HUDEP-2 (cell line): ENCODE data around the gene EEF2KMT.

Experiments used
- DNase-seq, 76 experiments: peaks; one replicate each; lab custom pipeline; 2025; ENCODE audit not compliant: unreplicated experiment in 76 of 76; lab: John Stamatoyannopoulos, UW

The EEF2KMT gene

DNA sequence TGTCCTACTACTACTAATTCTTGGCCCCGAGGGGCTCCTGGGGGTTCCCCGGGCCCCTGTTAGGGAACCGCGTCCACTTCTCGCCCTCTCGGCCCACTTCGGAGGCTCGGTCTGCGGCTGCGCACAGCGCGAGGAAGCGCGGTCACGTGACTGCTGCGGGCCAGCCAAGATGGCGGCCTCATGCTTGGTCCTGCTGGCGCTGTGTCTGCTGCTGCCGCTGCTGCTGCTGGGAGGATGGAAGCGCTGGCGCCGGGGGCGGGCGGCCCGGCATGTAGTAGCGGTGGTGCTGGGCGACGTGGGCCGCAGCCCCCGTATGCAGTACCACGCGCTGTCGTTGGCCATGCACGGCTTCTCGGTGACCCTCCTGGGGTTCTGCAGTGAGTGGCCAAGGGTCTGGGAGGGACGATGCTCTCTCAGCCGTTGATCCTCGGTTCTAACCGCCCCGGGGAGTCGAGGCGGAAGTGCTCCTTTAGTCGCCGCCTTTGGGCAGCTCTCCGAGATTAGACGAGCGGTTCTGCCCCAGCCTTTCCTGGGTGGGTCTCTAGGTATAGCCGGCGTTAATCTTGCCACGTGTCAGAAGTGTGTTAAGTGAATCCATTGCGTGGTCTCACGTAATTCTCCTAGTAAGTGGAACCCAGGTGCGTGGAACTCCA, 25.8 kb downstream of the EEF2KMT start, which contains the start of gene ALG1:
ALG1 (plus strand) TSS at position 163 of the 653 bp plus-strand sequence; CDS start at position 170, 7 bp downstream.
- peak in 73 of 76 experiments; percentile 31 to 87 (median 76) for DNase-seq

GRCh38 chr16:5071341-5071680, 26.3 kb downstream of the EEF2KMT start:
- no peak for DNase-seq

- DNase-seq, result no peak
Measured at GRCh38 chr16:5070431-5071186, 27.0 kb downstream of the EEF2KMT start.

DNA sequence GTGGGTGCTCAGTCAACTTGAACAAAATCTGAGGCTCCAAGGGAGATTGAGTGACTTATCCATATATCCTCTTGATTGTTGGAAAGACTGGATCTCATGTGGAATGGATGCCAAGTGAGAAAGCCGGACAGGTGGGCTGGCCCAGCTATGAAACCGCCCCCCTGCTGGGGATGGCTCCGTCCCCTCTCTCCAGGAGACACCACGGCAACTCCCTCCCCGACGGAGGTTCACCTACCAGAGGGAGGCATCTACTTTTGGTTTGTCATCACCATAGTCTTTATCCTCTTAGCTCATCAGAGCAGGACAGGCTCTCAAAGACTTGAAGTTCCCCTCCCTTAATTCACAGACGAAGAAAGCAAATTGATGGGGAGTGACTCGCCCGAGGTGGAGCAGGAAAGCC, 27.7 kb downstream of the EEF2KMT start:
- DNase-seq, result no peak

DNA sequence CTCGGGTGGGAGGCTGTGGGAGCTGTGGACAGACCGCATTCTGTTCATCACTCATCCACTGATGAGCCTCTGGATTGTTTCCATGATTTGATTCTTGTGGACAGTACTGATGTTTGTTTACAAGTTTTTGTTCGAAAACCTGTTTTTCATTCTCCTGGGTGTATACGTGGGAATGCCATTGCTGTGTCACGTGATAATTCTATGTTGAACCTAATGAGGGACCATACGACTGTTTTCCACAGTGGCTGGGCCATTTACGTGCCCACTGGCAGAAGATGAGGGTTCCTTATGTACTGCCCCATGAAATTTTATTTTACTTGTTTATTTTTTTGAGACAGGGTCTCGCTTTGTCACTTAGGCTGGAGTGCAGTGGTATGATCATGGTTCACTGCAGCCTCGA, 28.5 kb downstream of the EEF2KMT start:
- DNase-seq, result no peak

- DNase-seq, result no peak
Measured at GRCh38 chr16:5066511-5066910, 31.1 kb downstream of the EEF2KMT start.

GRCh38 chr16:5065813-5066212, 31.8 kb downstream of the EEF2KMT start, which contains the start of gene C16orf89:
Gene C16orf89, minus strand, starts transcription at chr16:5065956. Its CDS starts 48 bp downstream, at chr16:5065908.
- no peak for DNase-seq

GRCh38 chr16:5065326-5065725, 32.3 kb downstream of the EEF2KMT start:
- DNase-seq, result no peak

DNA sequence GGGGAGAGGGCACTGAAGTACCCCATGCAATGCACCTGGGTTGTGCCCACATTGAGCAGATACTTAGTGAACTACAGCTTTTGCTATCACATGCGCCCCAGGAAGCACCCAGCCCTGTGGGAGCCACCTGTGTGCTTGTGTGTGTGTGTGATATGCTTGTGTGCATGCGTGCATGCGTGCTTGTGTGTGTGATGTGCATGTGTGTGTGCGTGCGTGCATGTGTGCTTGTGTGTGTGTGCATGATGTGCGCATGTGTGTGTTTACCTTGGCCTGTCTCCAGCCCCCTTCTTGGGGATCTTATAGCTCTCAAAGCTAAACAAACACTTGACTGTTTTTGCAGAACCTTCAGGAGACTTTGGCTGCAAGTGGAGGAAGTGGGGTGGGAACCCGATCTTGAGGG, 32.7 kb downstream of the EEF2KMT start:
- no peak for DNase-seq

GRCh38 chr16:5062790-5063765, 34.5 kb downstream of the EEF2KMT start:
- no peak for DNase-seq

DNA sequence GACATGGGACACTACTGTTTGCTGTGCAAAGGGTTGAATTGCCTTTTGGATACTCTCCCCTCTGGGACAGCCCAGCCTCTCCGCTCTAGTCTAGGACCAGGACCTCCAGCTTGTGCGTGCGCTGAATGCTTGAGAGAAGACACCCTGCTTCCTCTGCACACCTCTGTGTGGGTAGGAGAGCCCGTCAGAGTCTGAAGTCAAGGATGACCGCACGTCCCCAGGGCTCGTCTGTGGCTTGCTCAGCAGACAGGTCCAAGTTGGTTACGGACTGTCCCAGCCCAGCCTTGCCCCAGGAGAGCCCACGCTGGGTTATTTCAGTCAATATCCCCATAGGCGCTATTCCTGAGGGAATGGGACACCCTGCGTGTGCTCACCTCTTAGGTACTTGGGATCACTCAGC, 35.5 kb downstream of the EEF2KMT start:
- DNase-seq, result no peak

DNA sequence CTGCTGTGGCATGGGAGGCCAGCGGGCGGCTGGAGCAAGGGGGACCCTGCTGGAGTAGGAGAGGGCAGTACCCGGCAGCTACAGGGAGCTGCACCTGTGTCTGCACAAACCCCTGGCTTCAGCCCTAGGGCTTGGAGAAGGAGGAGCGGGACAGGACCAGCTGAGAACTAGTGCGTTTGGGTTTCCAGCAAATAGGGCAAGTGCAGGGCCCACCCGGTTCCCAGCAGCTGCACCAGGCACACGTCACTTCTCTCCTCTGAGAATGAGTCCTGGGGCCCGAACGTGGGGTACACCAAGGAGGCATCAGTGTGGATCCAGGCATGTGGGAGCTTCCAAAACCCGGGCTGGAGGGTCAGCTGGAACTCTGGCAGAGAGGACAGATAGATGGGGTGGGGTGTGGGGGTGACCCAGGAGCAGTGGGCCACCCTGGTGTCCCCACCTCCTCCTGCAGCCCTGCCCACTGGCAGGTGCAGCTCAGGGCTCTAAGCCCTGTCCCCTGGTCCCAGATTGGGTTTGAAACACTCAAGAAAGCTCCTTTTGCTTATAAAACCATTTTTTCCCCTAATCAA, 37.4 kb downstream of the EEF2KMT start:
- DNase-seq, result no peak

- DNase-seq, result no peak
Measured at GRCh38 chr16:5059386-5060072, 38.1 kb downstream of the EEF2KMT start.

DNA sequence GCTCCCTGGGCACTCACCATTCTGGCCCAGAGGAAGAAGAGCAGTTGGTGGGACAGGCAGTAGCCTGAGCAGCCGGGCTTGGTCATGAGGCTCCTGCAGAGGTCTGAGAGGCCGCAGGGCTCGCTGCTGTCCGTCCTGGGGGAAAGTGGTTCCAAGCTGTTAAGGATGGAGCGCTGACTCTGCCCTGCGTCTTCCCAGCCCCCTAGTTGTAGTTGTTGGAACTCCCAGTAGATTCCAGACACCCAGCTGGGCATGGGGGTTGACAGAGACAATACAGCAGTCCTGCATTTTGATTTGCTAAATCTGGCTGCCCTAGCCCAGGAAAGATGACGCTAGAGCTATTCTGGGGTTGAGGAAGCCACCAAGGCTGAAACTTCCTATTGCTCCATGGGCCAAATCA, 39.1 kb downstream of the EEF2KMT start:
- DNase-seq, result no peak

GRCh38 chr16:5056352-5056751, 41.2 kb downstream of the EEF2KMT start:
- peak in 59 of 76 experiments; percentile 14 to 69 (median 44) for DNase-seq

- peak in 1 of 76 experiments; percentile 6 for DNase-seq
Measured at GRCh38 chr16:5054876-5055865, 42.4 kb downstream of the EEF2KMT start.

- DNase-seq, result no peak
Measured at GRCh38 chr16:5046914-5047313, 50.7 kb downstream of the EEF2KMT start.

- DNase-seq, result no peak
Measured at GRCh38 chr16:5045499-5046115, 52.0 kb downstream of the EEF2KMT start.
